IMR-90 (cell line): ENCODE data around the gene PSMB5. TPM values are rescaled to one million over a fixed set of nuclear protein-coding genes. Genes with fewer than 3 reads are reported as not detected.

Experiments
- ATAC-seq: fragments of 200-7000 bp; cut with Tn5 transposase; 2 replicates; pipeline ENCODE4 v1.9.1; 2020; ENCODE audit warnings: low read depth, mild to moderate bottlenecking, moderate library complexity
- BruUV-seq: library from RNA; stranded (reverse); fragments of 400-500 nt; replicated peaks from 2 replicates; lab custom pipeline; 2021; lab: Mats Ljungman, UMichigan
- CTCF ChIA-PET: fragments of 300-600 bp; formaldehyde crosslinking; extraction: SDS; loops from one replicate; lab custom pipeline; 2021; ENCODE audit warnings: antibody characterized with exemption; lab: Yijun Ruan, JAX
- POLR2A ChIA-PET: fragments of 300-600 bp; sonication (Branson Sonifier 250); formaldehyde crosslinking; loops from one replicate; lab custom pipeline; 2022; ENCODE audit warnings: antibody characterized with exemption; ENCODE audit not compliant: unreplicated experiment; lab: Charles Lee
- DNase-seq: peaks from one replicate; pipeline ENCODE4 v3.0.0; 2013
- H2AFZ ChIP-seq: replicated peaks from 2 replicates; pipeline ENCODE3; 2013; ENCODE audit warnings: low read length, mild to moderate bottlenecking; ENCODE audit not compliant: poor library complexity
- H2AK5ac ChIP-seq: 2 replicates; pipeline ENCODE4 v1.6.1; 2013; ENCODE audit warnings: low read depth, low read length, inconsistent platforms
- H2AK9ac ChIP-seq: replicated peaks from 2 replicates; pipeline ENCODE3; 2013; ENCODE audit warnings: mild to moderate bottlenecking, low read depth, low read length, moderate library complexity; ENCODE audit not compliant: poor library complexity
- H2BK120ac ChIP-seq: 2 replicates; pipeline ENCODE4 v1.6.1; 2013; ENCODE audit warnings: low read depth, low read length, inconsistent platforms
- H2BK15ac ChIP-seq: 3 replicates; pipeline ENCODE4 v1.6.1; 2013; ENCODE audit warnings: low read depth, low read length, inconsistent platforms
- H2BK20ac ChIP-seq: 2 replicates; pipeline ENCODE4 v1.6.1; 2013; ENCODE audit warnings: low read depth, mild to moderate bottlenecking, inconsistent platforms, low read length, moderate library complexity
- H2BK5ac ChIP-seq: 2 replicates; pipeline ENCODE4 v1.6.1; 2013; ENCODE audit warnings: mild to moderate bottlenecking, low read depth, low read length, inconsistent platforms; ENCODE audit not compliant: poor library complexity, severe bottlenecking
- H3K14ac ChIP-seq: replicated peaks from 2 replicates; pipeline ENCODE4 v1.6.1; 2013; ENCODE audit warnings: low read depth, low read length, inconsistent platforms
- H3K18ac ChIP-seq: 2 replicates; pipeline ENCODE4 v1.6.1; 2013; ENCODE audit warnings: low read depth, low read length, control low read depth
- H3K23ac ChIP-seq: 2 replicates; pipeline ENCODE4 v1.6.1; 2013; ENCODE audit warnings: low read depth, low read length, inconsistent platforms
- H3K27ac ChIP-seq: 2 replicates; pipeline ENCODE4 v1.5.1; 2013; ENCODE audit warnings: mild to moderate bottlenecking, control low read depth, low read length; ENCODE audit not compliant: insufficient read depth
- H3K27me3 ChIP-seq: 2 replicates; pipeline ENCODE4 v1.6.1; 2013; ENCODE audit warnings: low read length; ENCODE audit not compliant: control insufficient read depth, insufficient read depth
- H3K36me3 ChIP-seq: 2 replicates; pipeline ENCODE4 v1.6.1; 2013; ENCODE audit warnings: low read length, mixed read lengths; ENCODE audit not compliant: control insufficient read depth, insufficient read depth
- H3K4ac ChIP-seq: 2 replicates; pipeline ENCODE4 v1.6.1; 2013; ENCODE audit warnings: low read depth, low read length, inconsistent platforms
- H3K4me1 ChIP-seq: 2 replicates; pipeline ENCODE4 v1.6.1; 2013; ENCODE audit warnings: low read length, mixed read lengths; ENCODE audit not compliant: control insufficient read depth, insufficient read depth
- H3K4me2 ChIP-seq: 2 replicates; pipeline ENCODE4 v1.6.1; 2013; ENCODE audit warnings: low read depth, mild to moderate bottlenecking, control low read depth, low read length, moderate library complexity
- H3K4me3 ChIP-seq: 2 replicates; pipeline ENCODE4 v1.5.1; 2013; ENCODE audit warnings: low read depth, mild to moderate bottlenecking, control low read depth, low read length, moderate library complexity; ENCODE audit not compliant: insufficient read depth
- H3K56ac ChIP-seq: 2 replicates; pipeline ENCODE4 v1.6.1; 2013; ENCODE audit warnings: low read length, inconsistent platforms; ENCODE audit not compliant: insufficient read depth; ENCODE audit errors: extremely low read depth
- H3K79me1 ChIP-seq, 2 experiments: 2 replicates each; pipeline ENCODE4 v1.6.1; 2013; ENCODE audit warnings: low read length in 2 of 2, inconsistent platforms in 1 of 2, low read depth in 1 of 2
- H3K9ac ChIP-seq: 2 replicates; pipeline ENCODE4 v1.6.1; 2013; ENCODE audit warnings: low read depth, low read length, control low read depth
- H3K9me1 ChIP-seq: 2 replicates; pipeline ENCODE4 v1.6.1; 2013; ENCODE audit warnings: low read length, inconsistent platforms; ENCODE audit not compliant: insufficient read depth
- H3K9me3 ChIP-seq: 2 replicates; pipeline ENCODE4 v1.6.1; 2013; ENCODE audit warnings: low read length; ENCODE audit not compliant: control insufficient read depth, insufficient read depth
- H4K20me1 ChIP-seq: 2 replicates; pipeline ENCODE4 v1.6.1; 2013; ENCODE audit warnings: low read length, inconsistent platforms; ENCODE audit not compliant: insufficient read depth
- H4K5ac ChIP-seq: 2 replicates; pipeline ENCODE4 v1.6.1; 2013; ENCODE audit warnings: mild to moderate bottlenecking, low read depth, low read length, control low read depth
- H4K8ac ChIP-seq, 2 experiments: 2 replicates each; pipeline ENCODE4 v1.6.1; 2013; ENCODE audit warnings: low read depth in 2 of 2, low read length in 2 of 2, control low read depth in 1 of 2, inconsistent platforms in 1 of 2
- H4K91ac ChIP-seq: 2 replicates; pipeline ENCODE4 v1.6.1; 2013; ENCODE audit warnings: low read depth, low read length, inconsistent platforms; ENCODE audit not compliant: insufficient read depth
- BHLHE40 ChIP-seq: fragments of 150-350 bp; IDR thresholded peaks from 2 replicates; pipeline ENCODE4 v1.6.1; 2016; ENCODE audit warnings: mild to moderate bottlenecking, low read depth, low read length
- CEBPB ChIP-seq: IDR thresholded peaks from 2 replicates; pipeline ENCODE4 v1.6.1; 2012; ENCODE audit warnings: low read depth, low read length, improper control_type of control experiment
- CHD1 ChIP-seq: IDR thresholded peaks from 2 replicates; pipeline ENCODE4 v1.6.1; 2012; ENCODE audit warnings: low read depth, low read length, improper control_type of control experiment
- CTCF ChIP-seq: conservative IDR thresholded peaks from 2 replicates; pipeline ENCODE4 v1.5.1; 2012; ENCODE audit warnings: mild to moderate bottlenecking, low read depth, low read length, improper control_type of control experiment
- FOS ChIP-seq: fragments of 150-350 bp; IDR thresholded peaks from 2 replicates; pipeline ENCODE4 v1.6.1; 2016; ENCODE audit warnings: low read depth, low read length
- MAFK ChIP-seq: IDR thresholded peaks from 2 replicates; pipeline ENCODE4 v1.6.1; 2012; ENCODE audit warnings: low read depth, low read length, improper control_type of control experiment
- MAZ ChIP-seq: IDR thresholded peaks from 2 replicates; pipeline ENCODE4 v1.6.1; 2012; ENCODE audit warnings: low read depth, mild to moderate bottlenecking, low read length, improper control_type of control experiment, moderate library complexity, borderline replicate concordance
- MXI1 ChIP-seq: IDR thresholded peaks from 2 replicates; pipeline ENCODE4 v1.6.1; 2012; ENCODE audit warnings: low read depth, mild to moderate bottlenecking, low read length, moderate library complexity, borderline replicate concordance
- NFE2L2 ChIP-seq: fragments of 150-350 bp; IDR thresholded peaks from 2 replicates; pipeline ENCODE4 v1.6.1; 2016; ENCODE audit warnings: low read depth, mild to moderate bottlenecking, low read length
- POLR2A ChIP-seq: IDR thresholded peaks from 2 replicates; pipeline ENCODE4 v1.6.1; 2012; ENCODE audit warnings: mild to moderate bottlenecking, low read depth, low read length
- RAD21 ChIP-seq: IDR thresholded peaks from 2 replicates; pipeline ENCODE4 v1.6.1; 2012; ENCODE audit warnings: low read length, improper control_type of control experiment
- RCOR1 ChIP-seq: IDR thresholded peaks from 2 replicates; pipeline ENCODE4 v1.6.1; 2012; ENCODE audit warnings: mild to moderate bottlenecking, low read length, improper control_type of control experiment; ENCODE audit not compliant: insufficient replicate concordance
- RFX5 ChIP-seq: IDR thresholded peaks from 2 replicates; pipeline ENCODE4 v1.8.0; 2012; ENCODE audit warnings: low read depth, mild to moderate bottlenecking, low read length, moderate library complexity
- SMC3 ChIP-seq: fragments of 150-350 bp; IDR thresholded peaks from 2 replicates; pipeline ENCODE4 v1.6.1; 2016; ENCODE audit warnings: low read depth, mild to moderate bottlenecking, antibody characterized with exemption, low read length, moderate library complexity
- USF2 ChIP-seq: fragments of 150-350 bp; IDR thresholded peaks from 2 replicates; pipeline ENCODE4 v1.6.1; 2017; ENCODE audit warnings: mild to moderate bottlenecking, antibody characterized with exemption, low read length, low read depth
- WGBS, 2 experiments: methylation state at CpG; one replicate each; pipeline versions ENCODE4 v1.1.5 to v1.1.7; 2013; ENCODE audit warnings: missing lambda C conversion rate in 2 of 2; ENCODE audit not compliant: insufficient read length in 1 of 2; ENCODE audit errors: extremely low coverage in 2 of 2; 5-methylcytosine and 5-hydroxymethylcytosine counted together
- dilution Hi-C: fragments of 300-500 bp; cut with HindIII; formaldehyde crosslinking; loops from one replicate; pipeline ENCODE4 v1.14.3; 2018; ENCODE audit warnings: low sequenced_read_pairs; ENCODE audit not compliant: unreplicated experiment
- in situ Hi-C: fragments of 300-500 bp; cut with MboI; formaldehyde crosslinking; loops from 3 replicates; pipeline ENCODE4 v1.14.3; 2019; ENCODE audit warnings: low sequenced_read_pairs, inconsistent platforms, mixed read lengths
- intact Hi-C: fragments of 100-400 bp; cut with micrococcal nuclease; formaldehyde crosslinking; loops from 2 replicates; pipeline ENCODE4 v1.10.0; 2022
- polyA plus RNA-seq, 3 experiments: library from polyadenylated mRNA; depleted of rRNA; stranded (reverse); fragments of >200 nt; gene quantifications; 2 replicates each; pipeline ENCODE4 v1.2.3, GENCODE V29; 2012; ENCODE audit warnings: low replicate concordance in 1 of 3
- total RNA-seq: library from RNA; depleted of rRNA; stranded (reverse); fragments of >200 nt; gene quantifications from 2 replicates; pipeline ENCODE4 v1.2.3, GENCODE V29; 2012

PSMB5 gene
- total and polyA plus RNA-seq, 2 of the 4 experiments (the other 2 are of a cell fraction): 310 to 321 TPM

GRCh38 chr14:22982477-22983245, 52.0 kb downstream of the PSMB5 start, which contains the start of gene AJUBA:
TSS of gene AJUBA (minus strand) at chr14:22982551. CDS start at chr14:22982266, 285 bp downstream.
- dilution Hi-C loops: no loop called here
- H4K8ac ChIP-seq: peak within 1 kb of the TSS; percentile 89 to 94
- H3K27me3 ChIP-seq: no peaks in the 10 kb centered on the region
- H2AK9ac ChIP-seq: peak within 1 kb of the TSS; percentile 98
- intact Hi-C loops: loop anchor here (1.0 to 10.0 kb wide), 8 partner anchors 9 to 595 kb away; partner anchors contain the start of genes LRP10, MMP14, PRMT5 and SLC7A8
- H2BK120ac ChIP-seq: peak within 1 kb of the TSS; percentile 92
- DNase-seq (peak; percentile 92), ATAC-seq (peak; percentile 50)
- H4K20me1 ChIP-seq: peaks cover 12% of the 10 kb centered on the region
- H3K4ac ChIP-seq: peak within 1 kb of the TSS; percentile 98
- H4K91ac ChIP-seq: peak within 1 kb of the TSS; percentile 93
- CTCF ChIA-PET: interaction anchor here (1.1 to 1.9 kb wide), 3 partner anchors 10 to 160 kb away, joined by 3 to 7 read pairs (median 4); partner anchors contain the start of gene PRMT5
- peak within 1 kb of the TSS; percentile 97 for H2AFZ ChIP-seq
- peak within 1 kb of the TSS; percentile 90 for H3K9ac ChIP-seq
- peak within 1 kb of the TSS; percentile 66 for H2BK20ac ChIP-seq
- peak within 1 kb of the TSS; percentile 98 for H3K23ac ChIP-seq
- 2% methylated on average over 14 of the region's 48 CpGs; no CpG with 5 or more reads in 1 of the 2 experiments for WGBS, 2 experiments
- peak within 1 kb of the TSS; percentile 96 for H3K4me2 ChIP-seq
- peak within 1 kb of the TSS; percentile 97 for H3K14ac ChIP-seq
- H2BK15ac ChIP-seq: peak within 1 kb of the TSS; percentile 78; the same call in 2 of the 3 replicates
- H3K27ac ChIP-seq: peak within 1 kb of the TSS; percentile 99
- peak within 1 kb of the TSS; percentile 98 for H2BK5ac ChIP-seq
- peaks cover 11% of the 10 kb centered on the region for H3K36me3 ChIP-seq
- peak within 1 kb of the TSS; percentile 92 for H3K18ac ChIP-seq
- peaks cover 21% of the 10 kb centered on the region for H3K4me1 ChIP-seq
- H3K79me1 ChIP-seq: peaks cover 11 to 45% of the 10 kb centered on the region in 2 experiments; a peak in 3 of 4 replicates
- H2AK5ac ChIP-seq: peak within 1 kb of the TSS; percentile 88
- no TSS peak for BruUV-seq
- peak within 1 kb of the TSS; percentile 90 for H4K5ac ChIP-seq
- POLR2A ChIA-PET: interaction anchor here (0.6 to 2.4 kb wide), 5 partner anchors 9 to 394 kb away, joined by 3 to 10 read pairs (median 5); no protein-coding TSS in a partner anchor
- no peaks in the 10 kb centered on the region for H3K9me3 ChIP-seq
- H3K4me3 ChIP-seq: peak within 1 kb of the TSS; percentile 87
- peaks cover 5% of the 10 kb centered on the region; the same call in 1 of the 2 replicates for H3K9me1 ChIP-seq
- peak within 1 kb of the TSS; percentile 98 for H3K56ac ChIP-seq
- in situ Hi-C loops: no loop called here
- TF ChIP-seq SMC3 (0 out of 2 replicates have a peak, but pooled peaks have one; percentile 6), CTCF (no peak; the same call in 1 of the 2 replicates), RAD21 (0 out of 2 replicates have a peak, but pooled peaks have one; percentile 5), USF2 (no peak), CHD1 (no peak; the same call in 1 of the 2 replicates), BHLHE40 (peak; percentile 4; the same call in 1 of the 2 replicates), FOS (0 out of 2 replicates have a peak, but pooled peaks have one; percentile 12), MAFK (no peak), MAZ (peak; percentile 91; the same call in 1 of the 2 replicates), RFX5 (no peak), MXI1 (peak; percentile 44; the same call in 1 of the 2 replicates), NFE2L2 (no peak), RCOR1 (no peak), POLR2A (peak; percentile 70), CEBPB (no peak)
